GM12878 (cell line): ENCODE measurements around the gene IL27RA. TPM values are rescaled to one million over a fixed set of nuclear protein-coding genes. Genes with fewer than 3 reads are reported as not detected.

Experiments used
- ATAC-seq: fragments of 200-7000 bp; cut with Tn5 transposase; 3 replicates; pipeline ENCODE4 v1.9.1; 2020; ENCODE audit warnings: mild to moderate bottlenecking, moderate library complexity
- BruUV-seq: library from RNA; stranded (reverse); fragments of 400-500 nt; replicated peaks from 2 replicates; lab custom pipeline; 2021; lab: Mats Ljungman, UMichigan
- CTCF ChIA-PET: fragments of 300-600 bp; sonication (Branson Sonifier 250); formaldehyde crosslinking; extraction: SDS; loops from one replicate; lab custom pipeline; 2021; ENCODE audit warnings: inconsistent platforms; lab: Yijun Ruan, JAX
- POLR2A ChIA-PET: fragments of 350-600 bp; formaldehyde crosslinking; extraction: SDS; loops from one replicate; lab custom pipeline; 2021; ENCODE audit warnings: inconsistent platforms; lab: Charles Lee
- RAD21 ChIA-PET: fragments of 300-600 bp; sonication (Branson Sonifier 250); formaldehyde crosslinking; loops from one replicate; lab custom pipeline; 2023; ENCODE audit warnings: antibody characterized with exemption; ENCODE audit not compliant: unreplicated experiment; lab: Charles Lee
- SMC1A ChIA-PET: fragments of 300-600 bp; sonication (Branson Sonifier 250); formaldehyde crosslinking; loops from one replicate; lab custom pipeline; 2023; ENCODE audit not compliant: unreplicated experiment, uncharacterized antibody; lab: Charles Lee
- DNase-seq: peaks from one replicate; pipeline ENCODE4 v3.0.0-alpha.2; 2011; ENCODE audit warnings: low read depth, low spot score
- FAIRE-seq: peaks from 3 replicates; lab custom pipeline; 2011; peaks lifted over from hg19 to GRCh38; lab: Jason Lieb, UNC
- H2AFZ ChIP-seq: 2 replicates; pipeline ENCODE4 v1.6.0; 2011; ENCODE audit warnings: low read depth, low read length, control low read depth; ENCODE audit not compliant: control insufficient read depth
- H3K27ac ChIP-seq: 2 replicates; pipeline ENCODE4 v1.5.1; 2011; ENCODE audit warnings: control low read depth; ENCODE audit not compliant: control insufficient read depth, insufficient read depth
- H3K27me3 ChIP-seq, 2 experiments: replicated peaks in 1 of 2; 2 replicates each; pipeline versions ENCODE4 v1.6.0 to v1.6.1; 2011; ENCODE audit warnings: low read length in 1 of 2; ENCODE audit not compliant: control insufficient read depth in 2 of 2, insufficient read depth in 2 of 2
- H3K36me3 ChIP-seq, 2 experiments: 2 replicates each; pipeline ENCODE4 v1.5.1; 2011; ENCODE audit warnings: low read length in 1 of 2; ENCODE audit not compliant: control insufficient read depth in 2 of 2, insufficient read depth in 2 of 2
- H3K4me1 ChIP-seq: 2 replicates; pipeline ENCODE4 v1.6.1; 2011; ENCODE audit warnings: mild to moderate bottlenecking, low read length, moderate library complexity, mixed read lengths; ENCODE audit not compliant: control insufficient read depth, insufficient read depth
- H3K4me2 ChIP-seq: 2 replicates; pipeline ENCODE4 v1.6.0; 2011; ENCODE audit warnings: control low read depth; ENCODE audit not compliant: control insufficient read depth, insufficient read depth
- H3K4me3 ChIP-seq: fragments of 200-600 bp; sonication (generic); 2 replicates; pipeline ENCODE4 v1.5.1; 2016
- H3K79me2 ChIP-seq: 2 replicates; pipeline ENCODE4 v1.6.0; 2011; ENCODE audit warnings: low read length; ENCODE audit not compliant: control insufficient read depth, insufficient read depth
- H3K9ac ChIP-seq: 2 replicates; pipeline ENCODE4 v1.8.0; 2011; ENCODE audit warnings: low read length, control low read depth, mixed read lengths; ENCODE audit not compliant: control insufficient read depth, insufficient read depth
- H3K9me3 ChIP-seq: replicated peaks from 3 replicates; pipeline ENCODE4 v1.5.1; 2011; ENCODE audit warnings: mild to moderate bottlenecking, low read length; ENCODE audit not compliant: control insufficient read depth, insufficient read depth
- H4K20me1 ChIP-seq: 2 replicates; pipeline ENCODE4 v1.6.0; 2011; ENCODE audit not compliant: control insufficient read depth, insufficient read depth
- EZH2 ChIP-seq: IDR thresholded peaks from 2 replicates; pipeline ENCODE4 v1.6.1; 2012; ENCODE audit warnings: low read depth, mild to moderate bottlenecking, control low read depth, inconsistent platforms, low read length, borderline replicate concordance; ENCODE audit not compliant: control insufficient read depth
- IRF4 ChIP-seq: IDR thresholded peaks from 2 replicates; pipeline ENCODE4 v1.6.1; 2011; ENCODE audit warnings: low read depth, low read length
- KAT2A ChIP-seq: conservative IDR thresholded peaks from 2 replicates; pipeline ENCODE4 v1.6.1; 2011; ENCODE audit warnings: low read depth, low read length; ENCODE audit not compliant: control insufficient read depth
- MTA2 ChIP-seq: fragments of 450-650 bp; IDR thresholded peaks from 2 replicates; pipeline ENCODE4 v1.6.1; 2016; ENCODE audit warnings: low read depth, mild to moderate bottlenecking, moderate library complexity
- PAX5 ChIP-seq: IDR thresholded peaks from 2 replicates; pipeline ENCODE4 v1.6.1; 2011; ENCODE audit warnings: low read depth, low read length, borderline replicate concordance
- SIX5 ChIP-seq: IDR thresholded peaks from 2 replicates; pipeline ENCODE4 v1.6.1; 2011; ENCODE audit warnings: mild to moderate bottlenecking, low read depth, low read length, moderate library complexity; ENCODE audit not compliant: severe bottlenecking
- WGBS: methylation state at CpG from one replicate; pipeline ENCODE4 v1.1.6; 2016; ENCODE audit warnings: low lambda C conversion rate; ENCODE audit not compliant: insufficient replicate concordance, insufficient coverage; ENCODE audit errors: missing lambda C conversion rate; 5-methylcytosine and 5-hydroxymethylcytosine counted together
- in situ Hi-C: fragments of 300-500 bp; cut with MboI; formaldehyde crosslinking; loops from 9 replicates; pipeline ENCODE4 v1.14.3; 2018; ENCODE audit warnings: mixed read lengths
- intact Hi-C: fragments of 100-400 bp; cut with micrococcal nuclease; formaldehyde crosslinking; loops from one replicate; pipeline ENCODE4 v1.14.2; 2022; ENCODE audit not compliant: unreplicated experiment
- polyA plus RNA-seq, 11 experiments: library from polyadenylated mRNA; depleted of rRNA in 4 of 11; unstranded in 6 of 11; stranded (reverse) in 5 of 11; fragments of >200 nt; fragmentation: Nextera tagmentation in 4 of 11; fragmentation: Illumina TruSeq in 1 of 11; extraction: Ambion mirVana in 4 of 11; extraction: Trizol in 1 of 11; gene quantifications; 1 replicate in 1 of 11; 2 replicates in 10 of 11; pipeline versions ENCODE4 v1.2.1 to v1.2.3, GENCODE V29; 2011 to 2016; ENCODE audit warnings: inconsistent platforms in 2 of 11, missing spikeins in 2 of 11, low read depth in 1 of 11
- total RNA-seq, 4 experiments: library from RNA; depleted of rRNA in 3 of 4; stranded (reverse); fragments of >200 nt in 3 of 4; fragmentation: Illumina TruSeq in 1 of 4; extraction: Trizol in 1 of 4; gene quantifications; 2 replicates each; pipeline versions ENCODE4 v1.2.1 to v1.2.3, GENCODE V29; 2013 to 2021
- TF ChIP-seq, protein P1 (sequence below): fragments of 450-650 bp; IDR thresholded peaks from 2 replicates; pipeline ENCODE4 v1.6.1; 2017; ENCODE audit warnings: mild to moderate bottlenecking
- TF ChIP-seq, protein P2 (sequence below): fragments of 450-650 bp; IDR thresholded peaks from 2 replicates; pipeline ENCODE4 v1.6.1; 2017; ENCODE audit warnings: mild to moderate bottlenecking, moderate library complexity
- TF ChIP-seq, protein P3 (sequence below): IDR thresholded peaks from 2 replicates; pipeline ENCODE4 v1.6.1; 2011; ENCODE audit warnings: low read depth, low read length, improper control_type of control experiment, borderline replicate concordance
- TF ChIP-seq, protein P4 (sequence below): fragments of 450-650 bp; conservative IDR thresholded peaks from 2 replicates; pipeline ENCODE4 v1.6.1; 2017; ENCODE audit warnings: mild to moderate bottlenecking, moderate library complexity

Gene IL27RA
- total and polyA plus RNA-seq, 10 of the 15 experiments (the other 5 are each of a cell fraction or from before 2014, with no cell fraction given) = 8.4 to 63.5 (median 41.2) TPM

DNA sequence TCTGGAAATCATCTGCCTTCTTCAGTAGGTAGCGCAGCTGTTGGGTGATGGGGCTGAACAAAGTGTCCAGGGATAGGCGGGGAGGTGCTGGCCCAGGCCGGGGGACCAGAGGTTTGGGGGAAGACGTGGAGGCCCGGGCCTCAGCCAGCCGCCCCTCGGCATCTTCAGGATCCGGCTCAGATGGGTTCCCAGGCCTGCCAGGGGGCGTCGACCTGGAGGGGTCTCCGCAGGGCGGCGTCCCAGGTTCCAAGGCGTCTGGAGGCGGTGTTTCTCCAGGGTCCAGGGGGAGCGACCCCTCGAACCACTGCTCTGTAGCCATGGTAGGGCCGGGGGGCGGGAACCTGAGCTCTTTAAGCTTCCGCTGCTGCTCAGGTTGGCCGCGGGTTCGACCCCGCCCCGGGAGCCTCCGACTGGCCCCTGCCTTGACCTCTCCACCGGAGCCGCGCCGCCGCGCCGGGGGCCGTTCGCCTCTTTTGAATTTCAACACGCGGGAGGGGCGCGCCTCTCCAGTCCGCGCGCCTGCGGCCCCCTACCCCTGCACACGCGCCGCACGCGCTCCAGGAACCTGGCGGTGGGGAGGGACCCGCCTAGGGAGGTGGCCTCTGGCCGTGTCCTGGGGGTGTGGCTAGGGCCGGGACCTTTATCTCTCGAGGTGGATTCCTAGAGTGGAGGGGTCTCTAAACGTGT, 53.9 kb downstream of the IL27RA start, which contains the start of gene C19orf67 (continued):
- TF ChIP-seq, protein P1, sequence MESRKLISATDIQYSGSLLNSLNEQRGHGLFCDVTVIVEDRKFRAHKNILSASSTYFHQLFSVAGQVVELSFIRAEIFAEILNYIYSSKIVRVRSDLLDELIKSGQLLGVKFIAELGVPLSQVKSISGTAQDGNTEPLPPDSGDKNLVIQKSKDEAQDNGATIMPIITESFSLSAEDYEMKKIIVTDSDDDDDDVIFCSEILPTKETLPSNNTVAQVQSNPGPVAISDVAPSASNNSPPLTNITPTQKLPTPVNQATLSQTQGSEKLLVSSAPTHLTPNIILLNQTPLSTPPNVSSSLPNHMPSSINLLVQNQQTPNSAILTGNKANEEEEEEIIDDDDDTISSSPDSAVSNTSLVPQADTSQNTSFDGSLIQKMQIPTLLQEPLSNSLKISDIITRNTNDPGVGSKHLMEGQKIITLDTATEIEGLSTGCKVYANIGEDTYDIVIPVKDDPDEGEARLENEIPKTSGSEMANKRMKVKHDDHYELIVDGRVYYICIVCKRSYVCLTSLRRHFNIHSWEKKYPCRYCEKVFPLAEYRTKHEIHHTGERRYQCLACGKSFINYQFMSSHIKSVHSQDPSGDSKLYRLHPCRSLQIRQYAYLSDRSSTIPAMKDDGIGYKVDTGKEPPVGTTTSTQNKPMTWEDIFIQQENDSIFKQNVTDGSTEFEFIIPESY = no peak
- TF ChIP-seq IRF4 = no peak

DNA sequence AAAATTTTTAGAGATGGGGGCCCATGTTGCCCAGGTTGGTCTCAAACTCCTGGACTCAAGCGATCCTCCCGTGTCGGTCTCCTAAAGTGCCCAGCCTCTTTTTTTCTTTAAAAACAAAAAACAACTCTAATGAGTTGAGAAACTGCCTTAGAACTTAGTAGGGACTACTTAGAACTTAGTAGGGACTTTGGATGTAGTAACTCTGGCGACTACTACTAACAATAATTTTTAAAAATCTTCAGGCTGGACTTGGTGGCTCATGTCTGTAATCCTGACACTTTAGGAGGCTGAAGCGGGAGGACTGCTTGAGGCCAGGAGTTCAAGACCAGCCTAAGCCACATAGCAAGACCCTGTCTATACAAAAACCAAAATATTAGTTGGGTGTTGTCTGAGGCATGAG, 54.5 kb downstream of the IL27RA start:
- RAD21 ChIA-PET = no interaction called here
- H3K27ac ChIP-seq = no peak overlapping the region
- no peak for ATAC-seq
- no TSS peak for BruUV-seq
- H3K4me1 ChIP-seq = peaks cover 11% of the 10 kb centered on the region
- no peaks in the 10 kb centered on the region for H4K20me1 ChIP-seq
- no peak for FAIRE-seq
- no peak overlapping the region for H3K4me3 ChIP-seq
- no peaks in the 10 kb centered on the region for H3K9me3 ChIP-seq
- intact Hi-C loops (no loop called here), in situ Hi-C loops (no loop called here)
- CTCF ChIA-PET = no interaction called here
- no peaks in the 10 kb centered on the region for H3K27me3 ChIP-seq
- no peak overlapping the region for H2AFZ ChIP-seq
- SMC1A ChIA-PET = no interaction called here
- WGBS = 91% methylated on average over 5 of the region's 5 CpGs
- H3K4me2 ChIP-seq = no peak overlapping the region
- H3K36me3 ChIP-seq = peaks cover 3 to 5% of the 10 kb centered on the region in 2 experiments; a peak in 3 of 4 replicates
- no peak for DNase-seq
- POLR2A ChIA-PET = no interaction called here
- H3K79me2 ChIP-seq = peaks cover 12% of the 10 kb centered on the region
- H3K9ac ChIP-seq = no peak overlapping the region
- TF ChIP-seq KAT2A (no peak), IRF4 (no peak), SIX5 (no peak), MTA2 (no peak), EZH2 (no peak), PAX5 (no peak)
- TF ChIP-seq, protein P2, sequence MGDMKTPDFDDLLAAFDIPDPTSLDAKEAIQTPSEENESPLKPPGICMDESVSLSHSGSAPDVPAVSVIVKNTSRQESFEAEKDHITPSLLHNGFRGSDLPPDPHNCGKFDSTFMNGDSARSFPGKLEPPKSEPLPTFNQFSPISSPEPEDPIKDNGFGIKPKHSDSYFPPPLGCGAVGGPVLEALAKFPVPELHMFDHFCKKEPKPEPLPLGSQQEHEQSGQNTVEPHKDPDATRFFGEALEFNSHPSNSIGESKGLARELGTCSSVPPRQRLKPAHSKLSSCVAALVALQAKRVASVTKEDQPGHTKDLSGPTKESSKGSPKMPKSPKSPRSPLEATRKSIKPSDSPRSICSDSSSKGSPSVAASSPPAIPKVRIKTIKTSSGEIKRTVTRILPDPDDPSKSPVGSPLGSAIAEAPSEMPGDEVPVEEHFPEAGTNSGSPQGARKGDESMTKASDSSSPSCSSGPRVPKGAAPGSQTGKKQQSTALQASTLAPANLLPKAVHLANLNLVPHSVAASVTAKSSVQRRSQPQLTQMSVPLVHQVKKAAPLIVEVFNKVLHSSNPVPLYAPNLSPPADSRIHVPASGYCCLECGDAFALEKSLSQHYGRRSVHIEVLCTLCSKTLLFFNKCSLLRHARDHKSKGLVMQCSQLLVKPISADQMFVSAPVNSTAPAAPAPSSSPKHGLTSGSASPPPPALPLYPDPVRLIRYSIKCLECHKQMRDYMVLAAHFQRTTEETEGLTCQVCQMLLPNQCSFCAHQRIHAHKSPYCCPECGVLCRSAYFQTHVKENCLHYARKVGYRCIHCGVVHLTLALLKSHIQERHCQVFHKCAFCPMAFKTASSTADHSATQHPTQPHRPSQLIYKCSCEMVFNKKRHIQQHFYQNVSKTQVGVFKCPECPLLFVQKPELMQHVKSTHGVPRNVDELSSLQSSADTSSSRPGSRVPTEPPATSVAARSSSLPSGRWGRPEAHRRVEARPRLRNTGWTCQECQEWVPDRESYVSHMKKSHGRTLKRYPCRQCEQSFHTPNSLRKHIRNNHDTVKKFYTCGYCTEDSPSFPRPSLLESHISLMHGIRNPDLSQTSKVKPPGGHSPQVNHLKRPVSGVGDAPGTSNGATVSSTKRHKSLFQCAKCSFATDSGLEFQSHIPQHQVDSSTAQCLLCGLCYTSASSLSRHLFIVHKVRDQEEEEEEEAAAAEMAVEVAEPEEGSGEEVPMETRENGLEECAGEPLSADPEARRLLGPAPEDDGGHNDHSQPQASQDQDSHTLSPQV = no peak
- TF ChIP-seq, protein P3, sequence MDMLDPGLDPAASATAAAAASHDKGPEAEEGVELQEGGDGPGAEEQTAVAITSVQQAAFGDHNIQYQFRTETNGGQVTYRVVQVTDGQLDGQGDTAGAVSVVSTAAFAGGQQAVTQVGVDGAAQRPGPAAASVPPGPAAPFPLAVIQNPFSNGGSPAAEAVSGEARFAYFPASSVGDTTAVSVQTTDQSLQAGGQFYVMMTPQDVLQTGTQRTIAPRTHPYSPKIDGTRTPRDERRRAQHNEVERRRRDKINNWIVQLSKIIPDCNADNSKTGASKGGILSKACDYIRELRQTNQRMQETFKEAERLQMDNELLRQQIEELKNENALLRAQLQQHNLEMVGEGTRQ = no peak
- TF ChIP-seq, protein P4, sequence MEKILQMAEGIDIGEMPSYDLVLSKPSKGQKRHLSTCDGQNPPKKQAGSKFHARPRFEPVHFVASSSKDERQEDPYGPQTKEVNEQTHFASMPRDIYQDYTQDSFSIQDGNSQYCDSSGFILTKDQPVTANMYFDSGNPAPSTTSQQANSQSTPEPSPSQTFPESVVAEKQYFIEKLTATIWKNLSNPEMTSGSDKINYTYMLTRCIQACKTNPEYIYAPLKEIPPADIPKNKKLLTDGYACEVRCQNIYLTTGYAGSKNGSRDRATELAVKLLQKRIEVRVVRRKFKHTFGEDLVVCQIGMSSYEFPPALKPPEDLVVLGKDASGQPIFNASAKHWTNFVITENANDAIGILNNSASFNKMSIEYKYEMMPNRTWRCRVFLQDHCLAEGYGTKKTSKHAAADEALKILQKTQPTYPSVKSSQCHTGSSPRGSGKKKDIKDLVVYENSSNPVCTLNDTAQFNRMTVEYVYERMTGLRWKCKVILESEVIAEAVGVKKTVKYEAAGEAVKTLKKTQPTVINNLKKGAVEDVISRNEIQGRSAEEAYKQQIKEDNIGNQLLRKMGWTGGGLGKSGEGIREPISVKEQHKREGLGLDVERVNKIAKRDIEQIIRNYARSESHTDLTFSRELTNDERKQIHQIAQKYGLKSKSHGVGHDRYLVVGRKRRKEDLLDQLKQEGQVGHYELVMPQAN = no peak
